ENCODE results near the gene SRRM2.
"Not testable (repeated sequence)": the region's sequence is repeated elsewhere in the genome, so short reads cannot be mapped to it uniquely, and the experiment has no call there.

Gene SRRM2

GRCh38 chr16:2717383-2718263 lies 34.8 kb upstream of the SRRM2 start:
- TF ChIP-seq FOXA1 (IDR thresholded peaks at IDR 0.05): no peak
- no peak for TF ChIP-seq L3MBTL2 (conservative IDR thresholded peaks at IDR 0.05)
- TF ChIP-seq FOXK2 (IDR thresholded peaks at IDR 0.05): no peak
- no peak for TF ChIP-seq FOXM1 (IDR thresholded peaks at IDR 0.05; ENCODE audit: borderline replicate concordance)
- TF ChIP-seq BHLHE40 (IDR thresholded peaks at IDR 0.05; ENCODE audit: borderline replicate concordance): no peak
- no peak for TF ChIP-seq CTBP1 (IDR thresholded peaks at IDR 0.05; ENCODE audit: borderline replicate concordance)
- TF ChIP-seq, protein P1, sequence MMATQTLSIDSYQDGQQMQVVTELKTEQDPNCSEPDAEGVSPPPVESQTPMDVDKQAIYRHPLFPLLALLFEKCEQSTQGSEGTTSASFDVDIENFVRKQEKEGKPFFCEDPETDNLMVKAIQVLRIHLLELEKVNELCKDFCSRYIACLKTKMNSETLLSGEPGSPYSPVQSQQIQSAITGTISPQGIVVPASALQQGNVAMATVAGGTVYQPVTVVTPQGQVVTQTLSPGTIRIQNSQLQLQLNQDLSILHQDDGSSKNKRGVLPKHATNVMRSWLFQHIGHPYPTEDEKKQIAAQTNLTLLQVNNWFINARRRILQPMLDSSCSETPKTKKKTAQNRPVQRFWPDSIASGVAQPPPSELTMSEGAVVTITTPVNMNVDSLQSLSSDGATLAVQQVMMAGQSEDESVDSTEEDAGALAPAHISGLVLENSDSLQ (IDR thresholded peaks at IDR 0.05): no peak
- CTCF ChIA-PET: interaction anchor here (0.6 kb wide), 1 partner anchor 994 kb away, joined by 3 read pairs; no protein-coding TSS in a partner anchor
- POLR2A ChIA-PET: no interaction called here
- no peak for DNase-seq (ENCODE audit: extremely low spot score)

DNA sequence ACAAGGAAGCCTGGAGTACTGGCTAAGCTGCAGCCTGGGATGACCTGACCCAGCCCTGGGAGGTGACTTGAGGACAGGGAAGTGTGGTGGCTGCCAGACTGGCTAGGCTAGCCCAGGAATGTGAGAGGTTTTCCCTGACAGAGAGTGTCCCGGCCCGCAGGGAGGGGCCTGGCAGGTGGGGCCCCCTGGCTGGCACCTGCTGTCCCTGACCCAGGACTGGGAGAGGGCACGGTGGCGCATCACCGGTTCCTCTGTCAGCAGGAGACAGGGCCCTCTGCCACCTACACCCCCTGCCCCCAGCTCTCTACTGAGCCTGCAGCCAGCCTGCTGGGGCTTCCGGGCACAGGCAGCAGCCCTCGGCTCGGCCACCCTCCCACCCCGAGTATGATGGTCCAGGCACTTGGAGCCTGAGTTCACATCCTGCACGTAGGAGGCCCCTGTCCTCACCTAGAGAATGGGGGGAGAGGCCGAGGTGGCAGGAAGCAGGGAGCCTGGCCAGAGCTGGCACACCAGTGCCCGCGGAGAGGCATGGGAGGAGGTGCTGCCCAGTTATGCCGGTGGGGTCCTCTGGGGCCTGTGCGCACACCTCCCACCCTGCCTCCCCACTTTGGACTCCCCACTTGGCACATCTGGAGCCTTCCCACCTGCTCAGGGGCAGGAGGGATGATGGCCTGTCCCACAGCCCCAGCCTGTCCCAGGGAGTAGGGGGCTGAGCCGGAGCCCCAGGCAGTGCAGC lies 32.9 kb upstream of the SRRM2 start:
- TF ChIP-seq HDGF (IDR thresholded peaks at IDR 0.05; ENCODE audit: borderline replicate concordance) (no peak), ARNT (IDR thresholded peaks at IDR 0.05) (no peak), SP1 (IDR thresholded peaks at IDR 0.05) (no peak), TARDBP (IDR thresholded peaks at IDR 0.05) (no peak), NFRKB (IDR thresholded peaks at IDR 0.05) (no peak)
- TF ChIP-seq, protein P1 (IDR thresholded peaks at IDR 0.05): no peak
- ChIA-PET POLR2A (interaction anchor here (0.9 to 2.2 kb wide), 3 partner anchors 11 to 37 kb away, joined by 4 to 7 read pairs (median 5); partner anchors contain the start of gene KCTD5), CTCF (interaction anchor here (0.6 kb wide), 1 partner anchor 14 kb away, joined by 3 read pairs; no protein-coding TSS in a partner anchor)
- no peak for DNase-seq (ENCODE audit: extremely low spot score)

DNA sequence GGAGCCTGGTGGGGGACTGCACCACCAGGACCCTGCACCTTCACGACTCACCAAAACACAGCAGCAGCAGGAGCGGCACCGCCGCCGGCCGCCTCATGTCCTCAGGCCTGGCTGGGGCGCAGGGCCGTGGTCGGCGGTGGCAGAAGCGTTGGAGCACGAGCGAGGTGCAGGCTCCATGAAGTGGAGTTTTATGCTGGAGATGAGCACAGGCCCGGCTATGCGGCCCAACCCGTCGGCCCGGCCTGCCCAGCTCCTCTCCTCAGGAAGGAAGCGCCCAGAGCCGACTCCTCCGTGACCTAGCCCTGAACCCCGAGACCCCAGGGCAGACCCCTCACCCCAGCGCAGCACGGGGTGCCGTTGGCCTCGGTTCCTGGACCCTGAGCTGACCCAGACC lies 32.4 kb upstream of the SRRM2 start, which contains the start of gene PRSS27:
PRSS27 (minus strand) TSS at position 161 of the 394 bp plus-strand sequence; CDS start at position 97, 64 bp downstream.
- TF ChIP-seq LEF1 (IDR thresholded peaks at IDR 0.05; ENCODE audit: borderline replicate concordance): no peak
- TF ChIP-seq NFRKB (IDR thresholded peaks at IDR 0.05): no peak
- TF ChIP-seq ELF4 (IDR thresholded peaks at IDR 0.05): no peak
- ChIA-PET POLR2A (interaction anchor here (0.9 to 2.2 kb wide), 2 partner anchors 31 to 38 kb away, joined by 5 to 7 read pairs; partner anchors contain the start of gene KCTD5), CTCF (interaction anchor here (0.6 kb wide), 1 partner anchor 13 kb away, joined by 3 read pairs; no protein-coding TSS in a partner anchor)

DNA sequence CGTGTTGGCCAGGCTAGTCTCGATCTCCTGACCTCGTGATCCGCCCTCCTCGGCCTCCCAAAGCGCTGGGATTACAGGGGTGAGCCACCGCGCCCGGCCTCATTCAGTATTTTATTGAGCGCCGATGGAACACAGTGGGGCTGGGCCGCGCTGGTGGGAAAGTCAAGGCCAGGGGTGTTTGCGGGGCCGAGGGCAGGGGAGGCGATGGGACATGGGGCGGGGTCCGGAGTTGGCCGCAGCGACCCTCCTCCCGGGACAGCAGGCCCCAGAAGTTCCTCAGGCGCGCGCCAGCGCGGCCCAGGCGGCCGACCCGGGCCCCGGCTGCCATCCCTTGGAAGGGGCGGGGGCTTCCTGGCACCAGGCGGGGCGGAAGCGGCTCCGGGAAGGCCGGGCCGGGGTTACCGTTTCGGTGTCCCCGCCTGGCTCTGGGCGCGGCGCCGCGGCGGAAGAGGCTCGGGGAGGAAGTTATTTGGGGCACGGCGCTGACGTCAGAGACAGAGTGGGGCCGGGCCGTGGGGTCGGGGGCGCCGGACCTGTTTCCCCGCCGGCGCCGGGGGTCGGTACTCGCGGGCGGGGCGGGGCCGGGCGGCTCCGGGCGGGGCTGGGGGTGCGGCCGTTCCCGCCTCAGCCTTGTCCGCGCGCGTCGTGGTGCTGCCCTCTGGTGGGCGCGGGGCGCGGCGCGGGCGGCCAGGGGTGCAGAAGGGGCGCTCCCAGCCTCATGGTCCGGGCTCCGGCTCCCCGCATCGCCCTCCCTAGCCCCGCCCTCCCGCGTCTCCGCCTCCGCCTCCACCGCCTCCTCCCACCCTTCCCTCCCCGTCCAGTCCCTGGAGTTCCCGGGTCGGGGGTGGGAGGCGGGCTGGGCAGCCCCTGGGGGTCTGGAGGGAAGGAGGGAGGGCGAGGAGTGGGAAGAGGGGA lies 31.5 kb upstream of the SRRM2 start:
- ChIA-PET POLR2A (interaction anchor here (0.9 to 2.2 kb wide), 2 partner anchors 30 to 39 kb away, joined by 5 to 7 read pairs; partner anchors contain the start of gene KCTD5), CTCF (no interaction called here)
- peak; percentile 92 for DNase-seq (ENCODE audit: extremely low spot score)
- peak; percentile 60; the same call in 1 of the 2 replicates for TF ChIP-seq TARDBP (IDR thresholded peaks at IDR 0.05)
- no peak for TF ChIP-seq SP1 (IDR thresholded peaks at IDR 0.05)

More for the DNA sequence above, 32.4 kb upstream of the SRRM2 start, which contains the start of gene PRSS27:
- DNase-seq (ENCODE audit: extremely low spot score): no peak

GRCh38 chr16:2721634-2722173 lies 30.7 kb upstream of the SRRM2 start:
- CTCF ChIA-PET; POLR2A ChIA-PET; DNase-seq (ENCODE audit: extremely low spot score): not testable (repeated sequence)

DNA sequence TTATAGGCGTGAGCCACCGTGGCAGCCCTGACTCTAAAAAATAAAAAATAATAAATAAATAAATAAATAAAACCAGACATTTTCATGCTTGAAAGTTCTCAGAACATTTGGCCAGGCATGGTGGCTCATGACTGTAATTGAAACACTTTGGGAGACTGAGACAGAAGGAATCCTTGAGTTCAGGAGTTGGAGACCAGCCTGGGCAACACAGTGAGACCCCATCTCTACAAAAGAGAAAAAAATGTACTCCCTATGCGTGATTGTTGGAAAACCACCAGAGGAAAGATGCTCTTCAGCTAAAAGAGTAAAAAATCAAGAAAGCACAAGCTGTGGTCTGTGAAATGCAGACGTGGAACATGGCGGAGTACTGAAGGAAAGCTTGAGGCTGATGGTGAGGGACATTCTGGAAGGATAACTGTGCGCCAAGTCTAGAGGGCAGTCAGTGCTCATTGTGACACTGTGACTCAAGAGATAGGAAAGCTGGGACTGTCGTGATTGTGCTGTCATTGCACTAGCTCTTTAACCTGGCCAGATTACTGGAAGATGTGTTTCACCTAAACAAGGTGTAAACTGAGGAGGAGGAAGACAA lies 28.3 kb upstream of the SRRM2 start:
- ChIA-PET CTCF (no interaction called here), POLR2A (no interaction called here)
- no peak for TF ChIP-seq FOXA1 (IDR thresholded peaks at IDR 0.05)
- no peak for DNase-seq (ENCODE audit: extremely low spot score)
